Hypothalamus (tissue), 51 donors: ENCODE results near the gene CFAP43.
A peak's percentile ranks its signal among the peaks of the same experiment; 100 is the strongest.
"Not testable (repeated sequence)": the region's sequence is repeated elsewhere in the genome, so short reads cannot be mapped to it uniquely, and the experiment has no call there.

Source experiments
- DNase-seq, 51 donors: peaks; one replicate each; lab custom pipeline; 2025; lab: John Stamatoyannopoulos, UW

CFAP43 gene

DNA sequence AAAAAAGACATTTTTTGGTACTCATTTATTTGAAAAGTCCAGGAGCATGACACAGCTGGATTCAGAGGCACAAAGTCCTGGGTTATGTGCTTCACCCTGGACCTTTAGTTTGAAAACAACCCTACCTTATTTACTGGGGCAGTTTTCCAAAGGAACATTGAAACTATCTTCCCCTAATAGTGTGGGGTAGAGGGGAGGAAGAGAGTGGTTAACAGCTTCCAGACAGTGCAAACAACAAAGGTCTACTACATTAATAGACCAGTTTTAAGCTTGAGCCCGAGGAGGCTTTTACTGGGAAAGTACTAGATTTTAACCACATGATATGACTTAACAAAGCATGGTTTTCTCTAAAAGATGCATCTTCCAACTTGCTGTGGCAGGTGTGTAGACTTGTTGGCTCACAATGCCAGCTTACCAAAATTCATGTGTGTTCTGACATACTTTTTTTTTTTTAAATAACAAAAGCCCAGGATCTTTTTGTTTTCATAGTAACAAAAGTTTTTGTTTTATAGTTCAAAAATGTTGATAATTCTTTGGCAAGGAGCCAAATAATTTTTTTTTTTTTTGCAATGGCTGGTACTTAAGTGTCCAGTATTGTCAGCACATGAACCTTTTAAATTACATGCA, 24.3 kb upstream of the CFAP43 start:
- peak in 1 of 51 donors; percentile 29 for DNase-seq

DNA sequence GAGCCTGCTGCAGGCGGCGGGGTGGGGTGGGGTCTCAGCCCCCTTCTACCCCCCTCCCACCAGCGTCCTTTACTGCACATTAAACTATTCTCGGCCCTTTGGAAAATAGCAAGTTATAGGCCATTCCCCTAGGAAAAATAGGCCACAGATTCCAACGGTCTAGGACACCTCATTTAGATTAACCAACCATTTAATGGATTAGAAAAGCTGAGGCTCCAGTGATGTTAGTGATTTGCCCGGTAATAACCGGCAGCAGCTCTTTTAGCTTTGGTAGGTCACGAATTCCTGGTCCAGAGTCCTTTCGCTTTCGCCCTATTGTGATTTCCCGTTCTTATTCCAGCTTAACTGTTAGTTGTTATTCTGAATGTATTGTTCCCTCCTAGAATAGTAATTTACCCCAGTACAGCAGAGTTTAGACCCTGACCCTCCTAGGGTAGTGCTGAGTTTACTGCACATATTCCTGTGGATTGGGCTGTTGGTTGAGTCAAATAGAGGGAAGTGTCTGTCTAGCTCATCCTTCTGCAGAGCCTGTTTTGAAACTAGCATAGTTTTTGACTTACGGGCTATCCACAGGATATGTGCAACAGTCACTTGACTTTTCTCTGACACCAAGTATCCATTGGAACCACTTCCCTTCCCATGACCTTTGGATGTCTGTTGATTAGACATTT, 23.3 kb upstream of the CFAP43 start:
- DNase-seq: peak in 5 of 51 donors; percentile 17 to 86 (median 50)

DNA sequence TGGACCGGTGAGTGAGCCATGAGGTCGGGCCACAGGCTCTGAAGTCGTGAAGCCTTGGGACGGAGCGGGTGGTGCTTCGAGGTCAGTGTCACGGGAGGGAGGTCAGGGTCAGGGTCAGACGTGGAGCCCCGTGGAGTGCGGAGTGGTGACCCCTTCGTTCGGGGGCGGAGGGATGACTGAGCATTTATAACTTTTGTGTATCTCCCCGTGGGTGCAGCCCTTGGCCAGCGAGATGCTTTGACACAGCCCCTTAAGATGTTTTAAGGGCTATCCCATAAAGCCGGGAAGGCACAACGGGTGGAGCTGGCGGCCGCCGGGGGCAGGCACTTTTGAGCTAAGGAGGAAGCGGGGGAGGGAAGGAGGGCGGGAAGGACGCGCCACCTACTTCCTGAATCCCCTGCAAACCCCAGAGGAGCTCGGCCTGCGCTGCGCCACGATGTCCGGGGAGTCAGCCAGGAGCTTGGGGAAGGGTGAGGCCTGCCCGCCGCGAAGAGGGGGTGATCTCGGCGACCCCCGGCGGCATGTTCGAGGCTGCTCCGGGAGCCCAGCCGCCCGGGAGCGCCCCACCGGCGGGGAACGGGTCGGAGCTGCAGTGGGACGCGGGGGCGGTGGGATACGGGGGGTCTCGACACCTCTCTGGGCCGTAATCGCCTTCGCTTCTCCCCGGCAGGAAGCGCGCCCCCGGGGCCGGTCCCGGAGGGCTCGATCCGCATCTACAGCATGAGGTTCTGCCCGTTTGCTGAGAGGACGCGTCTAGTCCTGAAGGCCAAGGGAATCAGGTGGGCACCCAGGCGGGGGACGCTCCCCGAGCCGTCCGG, 22.5 kb upstream of the CFAP43 start, which contains the start of gene GSTO1:
GSTO1 (plus strand) TSS at position 400 of the 818 bp plus-strand sequence; CDS start at position 437, 37 bp downstream.
- DNase-seq: peak in 49 of 51 donors; percentile 19 to 79 (median 57)

DNA sequence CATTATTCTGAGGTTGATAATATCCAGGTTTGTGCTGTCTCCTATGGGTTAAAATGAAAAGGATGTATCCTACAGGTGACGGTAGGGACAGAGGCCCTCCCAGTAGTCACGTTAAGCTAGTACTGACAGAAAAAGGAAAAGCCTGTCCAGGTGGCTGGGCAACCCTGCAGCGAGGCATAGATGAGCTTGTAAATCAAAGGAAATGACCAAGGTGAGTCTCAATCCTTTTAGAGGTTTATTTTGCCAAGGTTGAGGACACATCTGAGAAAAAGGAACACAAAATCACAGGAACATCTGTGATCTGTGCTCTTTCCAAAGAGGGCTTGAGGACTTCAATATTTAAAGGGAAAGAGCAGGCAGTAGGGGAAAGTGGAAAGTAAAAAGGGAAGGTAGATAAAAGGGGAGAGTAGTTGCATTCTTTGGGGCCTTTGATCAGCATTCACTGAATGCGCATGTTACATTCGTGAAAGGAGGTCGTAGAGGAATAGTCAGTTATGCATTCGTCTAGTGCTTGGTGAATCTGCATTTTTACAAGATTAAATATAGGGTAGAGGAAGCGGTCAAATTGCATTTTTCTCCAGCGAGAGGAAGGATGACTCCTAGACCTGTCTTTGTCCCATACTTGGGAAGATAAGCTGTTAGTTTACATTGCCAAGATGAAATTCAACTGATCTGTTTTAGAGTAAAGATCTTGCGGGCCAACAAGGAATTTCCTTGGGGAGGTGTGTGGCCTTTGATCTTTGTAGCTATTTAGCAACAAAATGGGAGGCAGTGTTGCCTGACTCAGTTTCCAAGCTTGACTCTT, 21.6 kb upstream of the CFAP43 start:
- no peak for DNase-seq

DNA sequence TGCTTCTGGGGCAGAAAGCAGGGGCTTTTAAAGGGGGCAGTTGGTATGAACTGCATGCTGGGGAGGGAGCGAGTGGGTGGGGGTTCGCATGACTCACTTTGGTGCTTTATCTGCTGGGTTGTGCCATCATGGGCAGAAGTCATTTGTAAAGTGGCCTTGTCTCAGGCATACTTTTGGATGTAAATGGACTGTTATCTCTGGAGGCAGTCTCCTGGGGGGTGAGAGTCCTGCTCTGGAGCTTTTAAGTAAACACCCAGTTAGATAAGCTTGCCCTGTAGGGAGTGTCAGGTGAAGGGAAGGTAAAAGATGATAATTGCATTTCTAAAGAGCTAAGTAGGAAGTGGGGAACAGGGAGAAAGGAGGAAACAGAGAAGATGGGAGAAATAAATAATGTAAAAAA, 20.9 kb upstream of the CFAP43 start:
- no peak for DNase-seq

DNA sequence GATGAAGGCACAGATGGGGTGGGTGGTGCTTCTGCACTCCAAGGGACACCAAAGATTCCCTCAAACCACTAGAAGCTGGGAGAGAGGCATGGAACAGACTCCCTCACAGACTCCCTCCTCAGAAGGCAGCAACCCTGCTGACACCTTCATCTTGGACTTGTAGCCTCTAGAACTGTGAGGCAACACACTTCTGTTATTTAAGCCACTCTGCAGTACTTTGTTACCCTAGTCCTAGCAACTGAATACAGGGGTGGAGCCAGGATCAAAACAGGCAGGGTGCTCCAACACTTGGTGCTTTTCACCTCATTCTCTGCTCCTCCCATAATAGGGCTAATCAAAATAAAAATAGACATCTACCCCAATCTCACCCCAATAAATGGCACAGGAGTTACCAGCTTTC, 20.2 kb upstream of the CFAP43 start:
- DNase-seq: no peak

DNA sequence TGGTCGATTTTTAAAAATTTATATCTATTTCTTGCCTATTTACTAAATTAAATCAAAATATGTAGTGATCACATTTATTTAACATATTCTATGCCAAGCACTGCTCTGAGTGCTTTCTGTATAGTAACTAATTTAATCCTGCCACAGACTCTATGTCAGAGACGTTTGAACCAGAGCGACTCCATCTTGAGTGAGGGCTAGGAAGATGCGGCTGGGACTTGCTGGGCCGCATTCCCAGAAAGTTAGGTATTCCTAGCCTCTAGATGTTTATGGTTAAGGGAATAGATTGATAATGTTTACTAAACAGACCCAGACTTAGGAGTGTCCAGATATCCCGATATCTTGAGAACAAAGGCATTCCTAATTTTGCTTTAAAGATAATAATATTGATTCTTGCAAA, 19.3 kb upstream of the CFAP43 start:
- no peak for DNase-seq

DNA sequence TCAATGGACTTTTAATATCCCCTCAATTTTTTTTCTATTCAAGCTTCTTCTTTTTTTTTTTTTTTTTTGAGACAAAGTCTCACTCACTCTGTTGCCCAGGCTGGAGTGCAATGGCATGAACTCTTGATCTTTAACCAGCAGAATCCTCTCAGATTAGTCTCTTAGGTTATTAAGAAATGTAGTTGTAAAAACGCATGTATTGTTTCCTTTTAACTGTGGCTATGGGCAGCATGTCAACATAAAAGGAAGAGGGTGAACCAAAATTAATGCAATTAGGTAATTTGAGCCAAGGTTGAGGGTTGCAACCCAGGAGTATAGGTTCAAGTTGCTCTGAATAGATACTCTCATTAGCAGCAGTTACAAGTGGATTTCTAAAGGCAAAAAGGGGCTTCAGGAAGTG, 18.2 kb upstream of the CFAP43 start:
- DNase-seq: no peak

DNA sequence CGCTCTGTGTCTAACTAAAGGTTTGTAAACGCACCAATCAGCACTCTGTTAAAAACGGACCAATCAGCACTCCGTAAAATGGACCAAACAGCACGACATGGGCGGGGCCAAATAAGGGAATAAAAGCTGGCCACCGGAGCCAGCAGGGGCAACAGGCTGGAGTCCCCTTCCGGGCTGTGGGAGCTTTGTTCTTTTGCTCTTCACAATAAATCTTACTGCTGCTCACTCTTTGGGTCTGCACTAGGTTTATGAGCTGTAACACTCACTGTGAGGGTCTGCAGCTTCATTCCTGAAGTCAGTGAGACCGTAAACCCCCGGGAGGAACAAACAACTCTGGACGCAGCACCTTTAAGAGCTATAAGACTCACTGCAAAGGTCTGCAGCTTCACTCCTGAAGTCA, 16.8 kb upstream of the CFAP43 start:
- DNase-seq: not testable (repeated sequence)

DNA sequence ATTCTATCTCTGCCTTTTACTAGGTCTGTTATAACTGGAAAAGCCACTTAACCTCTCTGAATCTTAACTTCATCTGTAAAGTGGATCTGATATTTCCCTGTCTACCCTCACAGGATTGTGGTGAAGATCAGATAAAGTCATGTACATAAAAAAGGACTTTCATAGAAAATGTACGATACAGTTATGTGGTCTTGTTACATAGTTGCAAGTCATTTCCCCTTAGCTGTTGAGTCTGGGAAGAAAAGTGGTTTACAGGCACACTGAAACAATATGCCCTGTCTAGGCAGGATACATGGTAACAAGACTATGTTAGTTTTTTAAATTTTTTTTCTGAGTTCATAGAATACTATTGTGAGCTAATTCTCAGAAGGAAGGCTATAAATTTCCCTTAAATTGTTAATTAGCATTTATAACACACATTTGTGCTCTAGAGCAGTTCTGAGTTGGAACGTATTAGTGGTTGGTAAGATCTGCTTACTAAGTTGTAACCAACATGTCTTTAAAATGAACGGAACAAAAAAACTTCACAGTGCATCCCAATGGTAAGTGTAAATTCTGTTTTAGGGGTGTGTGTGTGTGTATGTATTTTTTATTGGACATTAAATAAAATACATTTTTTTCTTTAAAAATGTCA, 15.5 kb upstream of the CFAP43 start:
- no peak for DNase-seq

DNA sequence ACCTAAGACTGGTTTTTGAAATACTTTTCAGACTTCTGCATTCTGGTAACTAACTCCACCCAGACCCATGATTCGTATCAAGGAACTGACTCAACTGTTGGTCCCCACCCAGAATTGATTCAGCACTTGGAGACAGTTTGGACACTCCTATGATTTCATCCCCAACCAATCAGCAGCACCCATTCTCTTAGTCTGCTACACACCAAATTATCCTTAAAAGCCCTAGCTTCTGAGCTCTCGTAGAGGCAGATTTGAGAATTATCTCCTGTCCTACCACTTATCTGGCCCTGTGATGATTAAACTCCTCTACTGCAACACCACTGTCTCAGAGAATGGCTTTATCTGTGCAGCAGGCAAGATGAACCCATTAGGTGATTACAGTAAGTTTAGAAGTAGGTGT, 14.8 kb upstream of the CFAP43 start:
- no peak for DNase-seq

DNA sequence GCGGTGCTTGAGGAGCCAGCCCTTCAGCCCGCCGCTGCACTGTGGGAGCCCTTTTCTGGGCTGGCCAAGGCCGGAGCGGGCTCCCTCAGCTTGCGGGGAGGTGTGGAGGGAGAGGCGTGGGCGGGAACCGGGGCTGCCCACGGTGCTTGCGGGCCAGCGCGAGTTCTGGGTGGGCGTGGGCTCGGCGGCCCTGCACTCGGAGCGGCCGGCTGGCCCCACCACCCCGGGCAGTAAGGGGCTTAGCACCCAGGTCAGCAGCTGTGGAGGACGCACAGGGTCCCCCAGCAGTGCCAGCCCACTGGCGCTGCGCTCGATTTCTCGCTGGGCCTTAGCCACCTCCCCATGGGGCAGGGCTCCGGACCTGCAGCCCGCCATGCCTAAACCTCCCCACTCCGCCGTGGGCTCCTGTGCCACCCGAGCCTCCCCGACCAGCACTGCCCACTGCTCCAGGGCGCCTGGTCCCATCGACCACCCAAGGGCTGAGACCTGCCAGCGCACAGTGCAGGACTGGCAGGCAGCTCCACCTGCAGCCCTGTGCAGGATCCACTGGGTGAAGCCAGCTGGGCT, 13.0 kb upstream of the CFAP43 start:
- DNase-seq: no peak

DNA sequence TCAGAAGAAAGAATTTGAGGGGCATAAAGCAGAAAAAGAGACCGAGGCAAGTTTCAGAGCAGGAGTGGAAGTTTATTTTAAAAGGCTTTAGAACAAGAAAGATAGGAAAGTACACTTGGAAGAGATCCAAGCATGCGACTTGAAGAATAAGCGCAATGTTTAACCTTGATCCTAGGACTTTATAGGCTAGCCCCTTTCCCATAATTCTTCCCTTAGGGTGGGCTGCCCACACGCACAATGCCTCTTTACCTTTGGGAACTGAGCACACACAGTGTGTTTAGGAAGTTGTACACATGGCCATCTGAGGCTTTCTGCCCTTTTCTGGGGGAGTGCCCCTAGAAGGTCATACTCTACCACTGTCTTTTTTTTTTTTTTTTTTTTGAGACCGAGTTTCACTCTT, 11.3 kb upstream of the CFAP43 start:
- no peak for DNase-seq

DNA sequence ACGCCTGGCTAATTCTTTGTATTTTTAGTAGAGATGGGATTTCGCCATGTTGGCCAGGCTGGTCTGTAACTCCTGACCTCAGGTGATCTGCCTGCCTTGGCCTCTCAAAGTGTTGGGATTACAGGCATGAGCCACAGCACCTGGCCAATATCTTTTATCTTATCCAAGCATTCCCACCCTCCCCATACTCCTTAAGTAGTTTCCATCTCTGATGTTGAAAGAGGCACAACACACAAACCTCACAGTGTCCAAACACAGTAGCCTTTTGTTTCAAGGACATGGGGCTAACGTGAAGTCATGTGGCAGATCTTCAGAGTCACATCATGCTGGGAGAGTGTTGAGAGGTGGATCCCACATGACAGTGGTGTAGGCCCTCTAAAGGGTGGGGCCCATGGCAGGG, 10.8 kb upstream of the CFAP43 start:
- peak in 17 of 51 donors; percentile 3 to 72 (median 21) for DNase-seq

DNA sequence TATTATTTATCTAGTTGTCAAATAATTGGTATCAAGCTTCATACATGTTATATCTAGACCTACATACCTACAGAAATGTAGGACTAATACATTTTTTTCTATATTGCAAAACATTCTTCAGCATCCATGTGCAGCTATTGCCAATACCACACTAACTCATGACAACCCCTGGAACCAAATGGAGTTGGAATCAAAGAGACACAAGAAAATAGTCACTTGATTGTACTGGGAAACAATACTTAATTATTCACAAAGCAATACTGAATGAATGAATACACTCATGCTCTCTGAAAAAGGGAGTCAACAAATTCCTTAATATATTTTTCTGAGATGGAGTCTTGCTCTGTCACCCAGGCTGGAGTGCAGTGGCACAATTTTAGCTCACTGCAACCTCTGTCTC, 10.4 kb upstream of the CFAP43 start:
- DNase-seq: peak in 2 of 51 donors; percentile 12 to 67

DNA sequence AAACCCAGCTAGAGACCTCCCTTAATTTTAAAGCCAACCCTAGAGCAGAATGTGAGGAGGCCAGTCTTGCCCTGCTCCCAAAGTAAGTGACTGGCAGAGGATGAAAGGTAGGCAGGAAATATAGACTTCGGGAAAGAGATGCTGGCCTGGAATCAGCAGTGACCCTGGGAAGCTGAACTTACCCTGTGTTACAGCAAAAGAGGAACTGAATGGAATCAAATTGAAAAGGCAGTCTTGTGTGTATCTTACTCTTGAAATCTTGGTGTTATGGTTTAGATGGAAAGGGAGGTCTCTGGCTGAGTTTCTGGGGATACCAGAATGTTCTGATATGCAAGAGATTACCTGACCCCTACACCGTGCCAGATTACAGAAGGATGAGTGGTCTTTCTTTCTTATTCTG, 7.9 kb upstream of the CFAP43 start:
- no peak for DNase-seq

DNA sequence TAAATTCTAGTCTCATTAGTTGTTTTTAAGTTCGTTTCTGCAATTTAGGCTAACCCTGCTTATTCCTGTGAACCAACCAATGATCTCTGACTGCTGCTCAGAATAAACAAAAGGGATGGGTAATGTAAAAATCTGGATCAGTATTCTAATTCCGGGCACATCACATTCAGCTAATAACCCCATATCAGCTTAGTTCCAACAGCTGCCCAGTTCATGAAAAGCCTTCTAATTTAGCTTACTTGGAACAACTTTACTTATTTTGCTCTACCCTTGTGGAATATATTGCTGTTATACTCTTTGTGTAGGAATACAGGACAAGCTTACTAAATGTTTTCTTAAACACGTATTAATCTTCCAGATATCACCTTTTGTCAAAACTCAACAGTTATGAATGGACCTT, 3.6 kb upstream of the CFAP43 start:
- no peak for DNase-seq

DNA sequence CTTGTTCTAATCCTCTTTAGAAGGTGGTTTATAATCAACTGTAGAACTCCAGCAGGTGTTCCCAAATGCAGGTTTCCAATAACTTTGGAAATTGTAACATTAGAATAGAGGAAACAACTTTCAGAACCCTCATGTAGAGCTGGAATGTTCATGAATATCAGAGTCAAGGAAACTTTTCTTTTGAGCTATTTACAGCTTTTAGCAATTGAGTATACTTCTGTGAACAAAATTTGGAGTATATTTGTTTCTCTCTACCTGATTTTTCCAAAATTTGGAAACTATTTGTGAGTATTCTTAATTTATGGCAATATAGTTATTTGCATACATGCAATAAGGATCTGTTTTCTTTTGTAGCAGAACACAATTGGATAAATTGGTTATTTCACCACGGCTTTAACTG, 2.8 kb upstream of the CFAP43 start:
- DNase-seq: no peak

DNA sequence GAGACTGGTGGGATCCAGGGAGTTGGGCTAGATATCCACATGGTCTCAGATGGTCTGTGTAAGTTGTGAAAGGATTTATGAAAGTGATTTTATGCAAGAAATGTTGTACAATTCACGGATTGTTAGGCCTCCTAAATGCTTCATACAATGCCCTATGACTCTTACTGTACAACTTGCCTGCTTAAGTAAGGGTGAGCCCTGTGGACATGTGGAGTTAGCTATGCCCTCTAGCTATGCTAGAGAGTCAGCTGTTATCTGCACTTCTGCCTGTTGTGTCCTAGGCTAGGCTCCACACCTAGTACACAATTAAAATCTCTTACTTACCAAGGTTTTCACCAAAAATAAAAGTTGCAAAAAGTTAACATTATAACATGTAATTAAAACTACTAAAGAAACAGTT, 1.7 kb upstream of the CFAP43 start:
- no peak for DNase-seq

DNA sequence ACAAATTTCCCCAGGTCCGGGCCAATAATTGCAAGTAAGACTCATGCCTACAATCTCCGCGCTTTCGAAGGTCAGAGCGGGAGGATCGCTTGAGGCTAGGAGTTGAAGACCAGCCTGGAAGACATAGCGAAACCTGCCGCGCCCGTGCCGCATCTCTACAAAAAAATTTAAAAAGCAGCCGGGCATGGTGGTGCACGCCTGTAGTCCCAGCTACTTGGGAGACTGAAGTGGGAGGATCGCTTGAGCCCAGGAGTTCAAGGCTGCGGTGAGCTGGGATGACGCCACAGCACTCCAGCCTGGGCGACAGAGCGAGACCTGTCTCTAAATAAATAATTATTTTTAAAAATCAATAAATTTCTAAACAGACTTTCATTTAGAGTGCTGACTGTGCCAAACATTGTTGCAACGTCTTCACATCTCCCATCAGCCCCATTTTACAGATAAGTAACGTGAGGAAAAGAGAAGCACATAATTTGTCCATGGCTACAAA, 494 bp upstream of the CFAP43 start:
- DNase-seq: peak in 1 of 51 donors; percentile 55
